K562 (cell line): ENCODE data around the gene FHL1. TPM values are rescaled to one million over a fixed set of nuclear protein-coding genes. Genes with fewer than 3 reads are reported as not detected.

Source experiments
- ATAC-seq: fragments of 200-7000 bp; cut with Tn5 transposase; 3 replicates; pipeline ENCODE4 v1.9.1; 2020; ENCODE audit warnings: moderate library complexity
- BruUV-seq: library from RNA; stranded (reverse); fragments of 400-500 nt; replicated peaks from 2 replicates; lab custom pipeline; 2021; lab: Mats Ljungman, UMichigan
- CTCF ChIA-PET: fragments of 300-600 bp; formaldehyde crosslinking; extraction: SDS; loops from one replicate; lab custom pipeline; 2021; ENCODE audit warnings: low intra/inter-chr PET ratio; lab: Yijun Ruan, JAX
- POLR2A ChIA-PET: fragments of 300-600, 350-650 bp; sonication (Branson Sonifier 250); formaldehyde crosslinking; extraction: SDS; loops from one replicate; lab custom pipeline; 2021; ENCODE audit warnings: antibody characterized with exemption, inconsistent platforms; lab: Yijun Ruan, JAX
- DNase-seq, 4 experiments: peaks; one replicate each; pipeline versions ENCODE4 v3.0.0 to v3.0.0-alpha.2; 2011 to 2018; ENCODE audit warnings: low spot score in 3 of 4, mixed read lengths in 3 of 4; ENCODE audit errors: extremely low read depth in 1 of 4
- FAIRE-seq: peaks from 2 replicates; lab custom pipeline; 2011; peaks lifted over from hg19 to GRCh38; lab: Jason Lieb, UNC
- H2AFZ ChIP-seq: 2 replicates; pipeline ENCODE4 v1.6.0; 2011; ENCODE audit warnings: low read depth, low read length, control low read depth, inconsistent platforms
- H3K27ac ChIP-seq: fragments of 200-600 bp; 3 replicates; pipeline ENCODE4 v1.8.0; 2011; ENCODE audit warnings: low read depth, mild to moderate bottlenecking, control low read depth, inconsistent platforms, low read length, moderate library complexity, mixed read lengths; ENCODE audit errors: extremely low read depth
- H3K27me3 ChIP-seq, 2 experiments: fragments of 300-600 bp in 1 of 2; 2 replicates in 1 of 2; 3 replicates in 1 of 2; pipeline versions ENCODE4 v1.6.0 to v1.8.0; 2011; ENCODE audit warnings: inconsistent platforms in 2 of 2, low read length in 2 of 2, mild to moderate bottlenecking in 1 of 2, mixed read lengths in 1 of 2, moderate library complexity in 1 of 2; ENCODE audit not compliant: control insufficient read depth in 2 of 2, insufficient read depth in 2 of 2
- H3K36me3 ChIP-seq: fragments of 300-600 bp; 3 replicates; pipeline ENCODE4 v1.8.0; 2011; ENCODE audit warnings: mild to moderate bottlenecking, low read length, inconsistent platforms; ENCODE audit not compliant: control insufficient read depth, insufficient read depth
- H3K4me1 ChIP-seq, 2 experiments: fragments of 200-600 bp in 1 of 2; replicated peaks in 1 of 2; 2 replicates in 1 of 2; 3 replicates in 1 of 2; pipeline versions ENCODE4 v1.5.1 to v1.8.0; 2011; ENCODE audit warnings: inconsistent platforms in 2 of 2, low read length in 2 of 2, mild to moderate bottlenecking in 1 of 2, mixed read lengths in 1 of 2, moderate library complexity in 1 of 2; ENCODE audit not compliant: control insufficient read depth in 2 of 2, insufficient read depth in 2 of 2
- H3K4me2 ChIP-seq: 2 replicates; pipeline ENCODE4 v1.6.1; 2011; ENCODE audit warnings: low read length, control low read depth, inconsistent platforms, mixed read lengths; ENCODE audit not compliant: insufficient read depth
- H3K4me3 ChIP-seq: fragments of 200-600 bp; sonication (generic), shearing (Covaris generic); 2 replicates; pipeline ENCODE4 v1.5.1; 2016; ENCODE audit warnings: control low read depth, inconsistent platforms
- H3K79me2 ChIP-seq: fragments of 200-600 bp; 3 replicates; pipeline ENCODE4 v1.8.0; 2011; ENCODE audit warnings: low read length, inconsistent platforms; ENCODE audit not compliant: control insufficient read depth, insufficient read depth
- H3K9ac ChIP-seq, 2 experiments: 2 replicates each; pipeline versions ENCODE4 v1.6.0 to v1.6.1; 2011; ENCODE audit warnings: low read depth in 2 of 2, low read length in 2 of 2, control low read depth in 1 of 2, inconsistent platforms in 1 of 2, mild to moderate bottlenecking in 1 of 2, mixed read lengths in 1 of 2; ENCODE audit not compliant: insufficient read depth in 1 of 2
- H3K9me1 ChIP-seq: one replicate; pipeline ENCODE4 v1.6.0; 2011; ENCODE audit warnings: inconsistent platforms, mild to moderate bottlenecking, low read length, moderate library complexity; ENCODE audit not compliant: control insufficient read depth, insufficient read depth
- H3K9me3 ChIP-seq: replicated peaks from 2 replicates; pipeline ENCODE4 v1.5.1; 2011; ENCODE audit warnings: low read depth, low read length, inconsistent platforms; ENCODE audit not compliant: control insufficient read depth, insufficient read depth
- H4K20me1 ChIP-seq: replicated peaks from 2 replicates; pipeline ENCODE4 v1.6.1; 2011; ENCODE audit warnings: low read length, inconsistent platforms, mixed read lengths; ENCODE audit not compliant: control insufficient read depth, insufficient read depth
- BRD4 ChIP-seq: fragments of 200-600 bp; sonication (generic); IDR thresholded peaks from 2 replicates; pipeline ENCODE4 v1.6.1; 2017; ENCODE audit warnings: inconsistent platforms
- C11orf30 ChIP-seq: fragments of 450-650 bp; IDR thresholded peaks from 2 replicates; pipeline ENCODE4 v1.6.1; 2016; ENCODE audit warnings: low read depth, mild to moderate bottlenecking
- CEBPG ChIP-seq, 3 experiments: fragments of 200-800 bp in 1 of 3; sonication (Bioruptor generic) in 1 of 3; sonication (generic) in 1 of 3; formaldehyde crosslinking in 1 of 3; IDR thresholded peaks in 2 of 3; conservative IDR thresholded peaks in 1 of 3; 2 replicates each; pipeline versions ENCODE4 v1.6.1 to v1.8.0; 2016 to 2022; ENCODE audit warnings: missing compliant biosample characterization in 2 of 3, missing genetic modification characterization in 2 of 3, mild to moderate bottlenecking in 1 of 3, missing genetic modification reagents in 1 of 3
- FOS ChIP-seq: IDR thresholded peaks from 3 replicates; pipeline ENCODE4 v1.6.1; 2011; ENCODE audit not compliant: insufficient read length; ENCODE audit errors: extremely low read depth
- FOXM1 ChIP-seq, 2 experiments: fragments of 450-650 bp in 1 of 2; sonication (generic) in 1 of 2; formaldehyde crosslinking in 1 of 2; IDR thresholded peaks; 2 replicates each; pipeline versions ENCODE4 v1.6.1 to v1.9.0; 2017 to 2022; ENCODE audit warnings: low read depth in 2 of 2, mild to moderate bottlenecking in 2 of 2, missing genetic modification reagents in 1 of 2, moderate library complexity in 1 of 2
- GABPB2 ChIP-seq: fragments of 250-450 bp; sonication (Bioruptor Pico); conservative IDR thresholded peaks from 2 replicates; pipeline ENCODE4 v1.5.1; 2021; ENCODE audit warnings: mild to moderate bottlenecking
- MGA ChIP-seq: fragments of 450-650 bp; IDR thresholded peaks from 2 replicates; pipeline ENCODE4 v1.6.1; 2016; ENCODE audit warnings: mild to moderate bottlenecking, moderate library complexity
- YY1 ChIP-seq, 3 experiments: IDR thresholded peaks; 2 replicates each; pipeline ENCODE4 v1.6.1; 2011; ENCODE audit warnings: low read length in 2 of 3, mild to moderate bottlenecking in 2 of 3, moderate library complexity in 2 of 3, borderline replicate concordance in 1 of 3, control low read depth in 1 of 3, low read depth in 1 of 3; ENCODE audit not compliant: insufficient read depth in 3 of 3, insufficient replicate concordance in 2 of 3, control insufficient read depth in 1 of 3, insufficient read length in 1 of 3; ENCODE audit errors: extremely low read depth in 1 of 3
- WGBS: fragments of 100-300 bp; shearing (Covaris generic); methylation state at CpG from one replicate; pipeline ENCODE4 v1.1.6; 2016; ENCODE audit warnings: low coverage, mixed read lengths; ENCODE audit not compliant: insufficient coverage; ENCODE audit errors: missing lambda C conversion rate; 5-methylcytosine and 5-hydroxymethylcytosine counted together
- in situ Hi-C: fragments of 300-500 bp; cut with MboI; formaldehyde crosslinking; loops from 4 replicates; pipeline ENCODE4 v1.15.0; 2018; ENCODE audit warnings: inconsistent platforms, mixed read lengths
- intact Hi-C: fragments of 100-400 bp; cut with micrococcal nuclease; formaldehyde crosslinking; loops from 2 replicates; pipeline ENCODE4 v1.14.2; 2022
- polyA plus RNA-seq, 8 experiments: library from polyadenylated mRNA; depleted of rRNA in 4 of 8; stranded (reverse) in 5 of 8; unstranded in 3 of 8; fragments of >200 nt; fragmentation: Nextera tagmentation in 2 of 8; fragmentation: Illumina TruSeq in 1 of 8; extraction: Ambion mirVana in 2 of 8; extraction: Trizol in 1 of 8; gene quantifications; 2 replicates each; pipeline versions ENCODE4 v1.2.1 to v1.2.3, GENCODE V29; 2011 to 2014; ENCODE audit warnings: inconsistent platforms in 1 of 8, missing spikeins in 1 of 8
- total RNA-seq, 7 experiments: library from RNA; depleted of rRNA in 6 of 7; stranded (reverse); fragments of >200 nt in 6 of 7; fragmentation: Illumina TruSeq in 2 of 7; extraction: Trizol in 2 of 7; gene quantifications; 2 replicates each; pipeline versions ENCODE4 v1.2.1 to v1.2.3, GENCODE V29; 2011 to 2021; ENCODE audit warnings: low replicate concordance in 1 of 7

Gene FHL1
- total and polyA plus RNA-seq, 9 of the 15 experiments (the other 6 are each of a cell fraction or from before 2014, with no cell fraction given), result 0.03 to 3.0 (median 0.13) TPM; not detected in 1

GRCh38 chrX:136115126-136115903 lies 32.0 kb upstream of the FHL1 start:
- Histone ChIP-seq H3K27me3 (no peaks in the 10 kb centered on the region; a peak in 1 of 5 replicates), H3K79me2 (no peaks in the 10 kb centered on the region), H3K9me3 (no peaks in the 10 kb centered on the region), H3K4me2 (no peak overlapping the region), H3K9ac (no peak overlapping the region), H3K36me3 (no peaks in the 10 kb centered on the region), H3K9me1 (no peaks in the 10 kb centered on the region), H3K4me1 (no peaks in the 10 kb centered on the region), H2AFZ (no peak overlapping the region), H4K20me1 (no peaks in the 10 kb centered on the region), H3K27ac (no peak overlapping the region), H3K4me3 (no peak overlapping the region)
- DNase-seq, result no peak
- intact Hi-C loops (no loop called here), in situ Hi-C loops (no loop called here)
- WGBS, result 0% methylated on average over 3 of the region's 5 CpGs
- ChIA-PET CTCF (no interaction called here), POLR2A (interaction anchor here (0.7 to 1.3 kb wide), 2 partner anchors 9 to 114 kb away, joined by 3 to 6 read pairs; no protein-coding TSS in a partner anchor)
- no TSS peak for BruUV-seq
- no peak for FAIRE-seq
- no peak for ATAC-seq
- no peak for TF ChIP-seq FOXM1 (IDR thresholded peaks at IDR 0.05; ENCODE audit: low read depth)
- no peak for TF ChIP-seq FOXM1 (CRISPR knock-in tag; IDR thresholded peaks at IDR 0.05; ENCODE audit: low read depth)
- no peak for TF ChIP-seq MGA
- no peak for TF ChIP-seq CEBPG (CRISPR knock-in tag; IDR thresholded peaks at IDR 0.05)
- no peak for TF ChIP-seq CEBPG (tag; conservative IDR thresholded peaks at IDR 0.05 in 1 of 2, IDR thresholded peaks at IDR 0.05 in 1 of 2)
- TF ChIP-seq BRD4, result no peak
- no peak for TF ChIP-seq GABPB2
- no peak for TF ChIP-seq FOS
- no peak for TF ChIP-seq YY1 (IDR thresholded peaks at IDR 0.05; ENCODE audit: borderline replicate concordance in 1 of 3, control insufficient read depth in 1 of 3, extremely low read depth in 1 of 3, insufficient read depth in 3 of 3, insufficient read length in 1 of 3, insufficient replicate concordance in 2 of 3, low read depth in 1 of 3, low read length in 2 of 3)
- no peak for TF ChIP-seq C11orf30
